GM23338 (cell line): ENCODE measurements around the gene MVB12B.

Source experiments
- CREB1 ChIP-seq: fragments of 250-450 bp; sonication (Bioruptor Pico); IDR thresholded peaks from 2 replicates; pipeline ENCODE4 v1.5.0; 2020; ENCODE audit warnings: low read depth, mild to moderate bottlenecking, moderate library complexity
- EZH2 ChIP-seq: fragments of 200-600 bp; sonication (generic); IDR thresholded peaks from one replicate; pipeline ENCODE4 v1.8.0; 2017; ENCODE audit warnings: antibody characterized with exemption, mild to moderate bottlenecking, low read depth; ENCODE audit not compliant: unreplicated experiment
- EZH2phosphoT487 ChIP-seq: fragments of 200-600 bp; sonication (generic); IDR thresholded peaks from one replicate; pipeline ENCODE4 v1.8.1; 2018; ENCODE audit warnings: antibody characterized with exemption; ENCODE audit not compliant: unreplicated experiment
- JUNB ChIP-seq: IDR thresholded peaks from one replicate; pipeline ENCODE4 v1.6.1; 2016; ENCODE audit warnings: antibody characterized with exemption; ENCODE audit not compliant: unreplicated experiment
- NANOG ChIP-seq: IDR thresholded peaks from 2 replicates; pipeline ENCODE4 v1.6.1; 2016; ENCODE audit warnings: antibody characterized with exemption, borderline replicate concordance
- POLR2AphosphoS5 ChIP-seq: IDR thresholded peaks from 2 replicates; pipeline ENCODE4 v1.6.1; 2016; ENCODE audit warnings: antibody characterized with exemption, low read depth
- STAT1 ChIP-seq: IDR thresholded peaks from one replicate; pipeline ENCODE4 v1.6.1; 2016; ENCODE audit warnings: antibody characterized with exemption; ENCODE audit not compliant: unreplicated experiment
- ZNF114 ChIP-seq: fragments of 250-450 bp; sonication (Bioruptor Pico); IDR thresholded peaks from 2 replicates; pipeline ENCODE4 v1.5.0; 2020; ENCODE audit warnings: mild to moderate bottlenecking, moderate library complexity
- ZNF331 ChIP-seq: fragments of 250-450 bp; sonication (Bioruptor Pico); IDR thresholded peaks from 2 replicates; pipeline ENCODE4 v1.5.0; 2020; ENCODE audit warnings: low read depth, mild to moderate bottlenecking, moderate library complexity
- TF ChIP-seq, protein P1 (sequence below): IDR thresholded peaks from 2 replicates; pipeline ENCODE4 v1.6.1; 2016; ENCODE audit warnings: antibody characterized with exemption
- TF ChIP-seq, protein P2 (sequence below), 2 experiments: fragments of 200-600 bp in 1 of 2; sonication (generic) in 1 of 2; conservative IDR thresholded peaks; 2 replicates each; pipeline versions ENCODE4 v1.5.1 to v1.6.1; 2016 to 2017; ENCODE audit warnings: antibody characterized with exemption in 2 of 2, low read depth in 2 of 2, mild to moderate bottlenecking in 2 of 2, moderate library complexity in 1 of 2
- TF ChIP-seq, protein P3 (sequence below): IDR thresholded peaks from one replicate; pipeline ENCODE4 v1.6.1; 2018; ENCODE audit warnings: antibody characterized with exemption; ENCODE audit not compliant: unreplicated experiment
- TF ChIP-seq, protein P4 (sequence below): fragments of 250-450 bp; sonication (Bioruptor Pico); IDR thresholded peaks from 2 replicates; pipeline ENCODE4 v1.5.0; 2020; ENCODE audit warnings: mild to moderate bottlenecking, moderate library complexity

DNA sequence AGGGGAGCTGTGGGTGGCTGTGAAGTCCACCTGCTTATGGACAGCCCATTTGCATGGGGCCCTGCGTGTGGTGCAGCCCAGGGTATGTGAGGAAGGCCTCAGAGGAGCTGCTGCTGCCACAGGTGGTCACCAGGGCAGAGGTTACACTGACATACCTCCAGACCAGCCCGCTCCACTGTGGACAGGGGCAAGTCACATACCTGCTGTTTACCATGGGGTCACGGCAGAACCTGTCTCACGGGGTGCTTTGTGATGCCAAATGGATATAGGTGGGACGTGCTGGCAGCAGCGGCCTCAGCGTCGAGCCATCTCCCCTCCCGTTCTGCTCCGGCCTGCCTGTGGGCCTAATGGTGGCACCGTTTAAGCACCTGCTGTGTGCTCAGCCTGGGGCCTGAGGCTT is 159.6 kb downstream of the MVB12B start:
- TF ChIP-seq CREB1 (CRISPR knock-in tag) (no peak), POLR2AphosphoS5 (no peak), EZH2 (no peak), ZNF331 (CRISPR knock-in tag) (no peak), NANOG (no peak), EZH2phosphoT487 (no peak), JUNB (no peak), STAT1 (no peak), ZNF114 (CRISPR knock-in tag) (no peak)
- TF ChIP-seq, protein P1, sequence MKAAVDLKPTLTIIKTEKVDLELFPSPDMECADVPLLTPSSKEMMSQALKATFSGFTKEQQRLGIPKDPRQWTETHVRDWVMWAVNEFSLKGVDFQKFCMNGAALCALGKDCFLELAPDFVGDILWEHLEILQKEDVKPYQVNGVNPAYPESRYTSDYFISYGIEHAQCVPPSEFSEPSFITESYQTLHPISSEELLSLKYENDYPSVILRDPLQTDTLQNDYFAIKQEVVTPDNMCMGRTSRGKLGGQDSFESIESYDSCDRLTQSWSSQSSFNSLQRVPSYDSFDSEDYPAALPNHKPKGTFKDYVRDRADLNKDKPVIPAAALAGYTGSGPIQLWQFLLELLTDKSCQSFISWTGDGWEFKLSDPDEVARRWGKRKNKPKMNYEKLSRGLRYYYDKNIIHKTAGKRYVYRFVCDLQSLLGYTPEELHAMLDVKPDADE: no peak
- TF ChIP-seq, protein P2, sequence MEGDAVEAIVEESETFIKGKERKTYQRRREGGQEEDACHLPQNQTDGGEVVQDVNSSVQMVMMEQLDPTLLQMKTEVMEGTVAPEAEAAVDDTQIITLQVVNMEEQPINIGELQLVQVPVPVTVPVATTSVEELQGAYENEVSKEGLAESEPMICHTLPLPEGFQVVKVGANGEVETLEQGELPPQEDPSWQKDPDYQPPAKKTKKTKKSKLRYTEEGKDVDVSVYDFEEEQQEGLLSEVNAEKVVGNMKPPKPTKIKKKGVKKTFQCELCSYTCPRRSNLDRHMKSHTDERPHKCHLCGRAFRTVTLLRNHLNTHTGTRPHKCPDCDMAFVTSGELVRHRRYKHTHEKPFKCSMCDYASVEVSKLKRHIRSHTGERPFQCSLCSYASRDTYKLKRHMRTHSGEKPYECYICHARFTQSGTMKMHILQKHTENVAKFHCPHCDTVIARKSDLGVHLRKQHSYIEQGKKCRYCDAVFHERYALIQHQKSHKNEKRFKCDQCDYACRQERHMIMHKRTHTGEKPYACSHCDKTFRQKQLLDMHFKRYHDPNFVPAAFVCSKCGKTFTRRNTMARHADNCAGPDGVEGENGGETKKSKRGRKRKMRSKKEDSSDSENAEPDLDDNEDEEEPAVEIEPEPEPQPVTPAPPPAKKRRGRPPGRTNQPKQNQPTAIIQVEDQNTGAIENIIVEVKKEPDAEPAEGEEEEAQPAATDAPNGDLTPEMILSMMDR (conservative IDR thresholded peaks at IDR 0.05; ENCODE audit: low read depth in 2 of 2): no peak
- TF ChIP-seq, protein P3, sequence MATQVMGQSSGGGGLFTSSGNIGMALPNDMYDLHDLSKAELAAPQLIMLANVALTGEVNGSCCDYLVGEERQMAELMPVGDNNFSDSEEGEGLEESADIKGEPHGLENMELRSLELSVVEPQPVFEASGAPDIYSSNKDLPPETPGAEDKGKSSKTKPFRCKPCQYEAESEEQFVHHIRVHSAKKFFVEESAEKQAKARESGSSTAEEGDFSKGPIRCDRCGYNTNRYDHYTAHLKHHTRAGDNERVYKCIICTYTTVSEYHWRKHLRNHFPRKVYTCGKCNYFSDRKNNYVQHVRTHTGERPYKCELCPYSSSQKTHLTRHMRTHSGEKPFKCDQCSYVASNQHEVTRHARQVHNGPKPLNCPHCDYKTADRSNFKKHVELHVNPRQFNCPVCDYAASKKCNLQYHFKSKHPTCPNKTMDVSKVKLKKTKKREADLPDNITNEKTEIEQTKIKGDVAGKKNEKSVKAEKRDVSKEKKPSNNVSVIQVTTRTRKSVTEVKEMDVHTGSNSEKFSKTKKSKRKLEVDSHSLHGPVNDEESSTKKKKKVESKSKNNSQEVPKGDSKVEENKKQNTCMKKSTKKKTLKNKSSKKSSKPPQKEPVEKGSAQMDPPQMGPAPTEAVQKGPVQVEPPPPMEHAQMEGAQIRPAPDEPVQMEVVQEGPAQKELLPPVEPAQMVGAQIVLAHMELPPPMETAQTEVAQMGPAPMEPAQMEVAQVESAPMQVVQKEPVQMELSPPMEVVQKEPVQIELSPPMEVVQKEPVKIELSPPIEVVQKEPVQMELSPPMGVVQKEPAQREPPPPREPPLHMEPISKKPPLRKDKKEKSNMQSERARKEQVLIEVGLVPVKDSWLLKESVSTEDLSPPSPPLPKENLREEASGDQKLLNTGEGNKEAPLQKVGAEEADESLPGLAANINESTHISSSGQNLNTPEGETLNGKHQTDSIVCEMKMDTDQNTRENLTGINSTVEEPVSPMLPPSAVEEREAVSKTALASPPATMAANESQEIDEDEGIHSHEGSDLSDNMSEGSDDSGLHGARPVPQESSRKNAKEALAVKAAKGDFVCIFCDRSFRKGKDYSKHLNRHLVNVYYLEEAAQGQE: no peak
- TF ChIP-seq, protein P4, sequence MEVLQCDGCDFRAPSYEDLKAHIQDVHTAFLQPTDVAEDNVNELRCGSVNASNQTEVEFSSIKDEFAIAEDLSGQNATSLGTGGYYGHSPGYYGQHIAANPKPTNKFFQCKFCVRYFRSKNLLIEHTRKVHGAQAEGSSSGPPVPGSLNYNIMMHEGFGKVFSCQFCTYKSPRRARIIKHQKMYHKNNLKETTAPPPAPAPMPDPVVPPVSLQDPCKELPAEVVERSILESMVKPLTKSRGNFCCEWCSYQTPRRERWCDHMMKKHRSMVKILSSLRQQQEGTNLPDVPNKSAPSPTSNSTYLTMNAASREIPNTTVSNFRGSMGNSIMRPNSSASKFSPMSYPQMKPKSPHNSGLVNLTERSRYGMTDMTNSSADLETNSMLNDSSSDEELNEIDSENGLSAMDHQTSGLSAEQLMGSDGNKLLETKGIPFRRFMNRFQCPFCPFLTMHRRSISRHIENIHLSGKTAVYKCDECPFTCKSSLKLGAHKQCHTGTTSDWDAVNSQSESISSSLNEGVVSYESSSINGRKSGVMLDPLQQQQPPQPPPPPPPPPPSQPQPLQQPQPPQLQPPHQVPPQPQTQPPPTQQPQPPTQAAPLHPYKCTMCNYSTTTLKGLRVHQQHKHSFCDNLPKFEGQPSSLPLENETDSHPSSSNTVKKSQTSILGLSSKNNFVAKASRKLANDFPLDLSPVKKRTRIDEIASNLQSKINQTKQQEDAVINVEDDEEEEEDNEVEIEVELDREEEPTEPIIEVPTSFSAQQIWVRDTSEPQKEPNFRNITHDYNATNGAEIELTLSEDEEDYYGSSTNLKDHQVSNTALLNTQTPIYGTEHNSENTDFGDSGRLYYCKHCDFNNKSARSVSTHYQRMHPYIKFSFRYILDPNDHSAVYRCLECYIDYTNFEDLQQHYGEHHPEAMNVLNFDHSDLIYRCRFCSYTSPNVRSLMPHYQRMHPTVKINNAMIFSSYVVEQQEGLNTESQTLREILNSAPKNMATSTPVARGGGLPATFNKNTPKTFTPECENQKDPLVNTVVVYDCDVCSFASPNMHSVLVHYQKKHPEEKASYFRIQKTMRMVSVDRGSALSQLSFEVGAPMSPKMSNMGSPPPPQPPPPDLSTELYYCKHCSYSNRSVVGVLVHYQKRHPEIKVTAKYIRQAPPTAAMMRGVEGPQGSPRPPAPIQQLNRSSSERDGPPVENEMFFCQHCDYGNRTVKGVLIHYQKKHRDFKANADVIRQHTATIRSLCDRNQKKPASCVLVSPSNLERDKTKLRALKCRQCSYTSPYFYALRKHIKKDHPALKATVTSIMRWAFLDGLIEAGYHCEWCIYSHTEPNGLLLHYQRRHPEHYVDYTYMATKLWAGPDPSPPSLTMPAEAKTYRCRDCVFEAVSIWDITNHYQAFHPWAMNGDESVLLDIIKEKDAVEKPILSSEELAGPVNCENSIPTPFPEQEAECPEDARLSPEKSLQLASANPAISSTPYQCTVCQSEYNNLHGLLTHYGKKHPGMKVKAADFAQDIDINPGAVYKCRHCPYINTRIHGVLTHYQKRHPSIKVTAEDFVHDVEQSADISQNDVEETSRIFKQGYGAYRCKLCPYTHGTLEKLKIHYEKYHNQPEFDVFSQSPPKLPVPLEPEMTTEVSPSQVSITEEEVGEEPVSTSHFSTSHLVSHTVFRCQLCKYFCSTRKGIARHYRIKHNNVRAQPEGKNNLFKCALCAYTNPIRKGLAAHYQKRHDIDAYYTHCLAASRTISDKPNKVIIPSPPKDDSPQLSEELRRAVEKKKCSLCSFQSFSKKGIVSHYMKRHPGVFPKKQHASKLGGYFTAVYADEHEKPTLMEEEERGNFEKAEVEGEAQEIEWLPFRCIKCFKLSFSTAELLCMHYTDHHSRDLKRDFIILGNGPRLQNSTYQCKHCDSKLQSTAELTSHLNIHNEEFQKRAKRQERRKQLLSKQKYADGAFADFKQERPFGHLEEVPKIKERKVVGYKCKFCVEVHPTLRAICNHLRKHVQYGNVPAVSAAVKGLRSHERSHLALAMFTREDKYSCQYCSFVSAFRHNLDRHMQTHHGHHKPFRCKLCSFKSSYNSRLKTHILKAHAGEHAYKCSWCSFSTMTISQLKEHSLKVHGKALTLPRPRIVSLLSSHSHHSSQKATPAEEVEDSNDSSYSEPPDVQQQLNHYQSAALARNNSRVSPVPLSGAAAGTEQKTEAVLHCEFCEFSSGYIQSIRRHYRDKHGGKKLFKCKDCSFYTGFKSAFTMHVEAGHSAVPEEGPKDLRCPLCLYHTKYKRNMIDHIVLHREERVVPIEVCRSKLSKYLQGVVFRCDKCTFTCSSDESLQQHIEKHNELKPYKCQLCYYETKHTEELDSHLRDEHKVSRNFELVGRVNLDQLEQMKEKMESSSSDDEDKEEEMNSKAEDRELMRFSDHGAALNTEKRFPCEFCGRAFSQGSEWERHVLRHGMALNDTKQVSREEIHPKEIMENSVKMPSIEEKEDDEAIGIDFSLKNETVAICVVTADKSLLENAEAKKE (CRISPR knock-in tag): no peak
